CD4-positive, alpha-beta T cell treated with Interleukin-6 for 4 hours (primary cell): ENCODE results near the gene DNPH1.

ENCODE experiments used
- DNase-seq: peaks from one replicate; pipeline ENCODE4 v3.0.0-alpha.2; 2020; ENCODE audit warnings: mixed read lengths

Gene DNPH1, protein sequence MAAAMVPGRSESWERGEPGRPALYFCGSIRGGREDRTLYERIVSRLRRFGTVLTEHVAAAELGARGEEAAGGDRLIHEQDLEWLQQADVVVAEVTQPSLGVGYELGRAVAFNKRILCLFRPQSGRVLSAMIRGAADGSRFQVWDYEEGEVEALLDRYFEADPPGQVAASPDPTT

DNA sequence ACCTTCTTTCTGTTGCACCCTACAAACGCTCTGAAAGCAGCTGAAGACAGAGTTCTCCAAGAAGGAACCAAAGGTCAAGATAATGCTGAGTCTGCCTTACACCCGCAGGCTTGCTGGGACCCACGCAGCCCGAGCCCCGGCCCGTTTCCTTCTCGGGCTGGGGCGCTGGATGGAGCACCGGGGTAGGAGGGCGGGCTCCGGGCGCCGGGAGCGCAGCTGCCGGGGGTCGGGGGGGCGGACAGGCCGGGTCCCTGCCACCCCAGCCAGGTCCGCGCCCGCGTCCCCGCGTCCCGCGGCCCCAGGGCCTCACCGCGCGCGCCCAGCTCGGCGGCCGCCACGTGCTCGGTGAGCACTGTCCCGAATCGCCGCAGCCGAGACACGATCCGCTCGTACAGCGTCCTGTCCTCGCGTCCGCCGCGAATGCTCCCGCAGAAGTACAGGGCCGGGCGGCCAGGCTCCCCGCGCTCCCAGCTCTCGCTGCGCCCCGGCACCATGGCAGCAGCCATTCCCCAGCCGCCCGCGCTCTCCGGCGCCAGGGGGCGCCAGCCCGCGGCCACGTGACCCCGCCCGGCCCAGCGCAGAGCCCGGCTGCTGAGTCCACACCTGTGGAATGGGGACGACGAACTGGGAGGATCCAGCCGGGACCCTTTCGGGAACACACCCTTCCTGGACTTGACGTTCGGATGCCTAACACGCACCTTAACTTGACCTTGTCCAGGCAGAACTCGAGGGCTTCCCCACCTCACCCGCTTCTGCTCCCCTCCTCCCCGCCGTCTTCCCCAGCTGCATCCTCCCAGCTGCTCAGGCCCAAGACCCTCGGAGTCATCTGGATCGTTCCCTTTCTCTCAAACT, at the start of gene DNPH1:
TSS of gene DNPH1 (minus strand) at position 531 of the 852 bp plus-strand sequence. CDS start at position 506, 25 bp downstream.
- DNase-seq: peak; percentile 84

DNA sequence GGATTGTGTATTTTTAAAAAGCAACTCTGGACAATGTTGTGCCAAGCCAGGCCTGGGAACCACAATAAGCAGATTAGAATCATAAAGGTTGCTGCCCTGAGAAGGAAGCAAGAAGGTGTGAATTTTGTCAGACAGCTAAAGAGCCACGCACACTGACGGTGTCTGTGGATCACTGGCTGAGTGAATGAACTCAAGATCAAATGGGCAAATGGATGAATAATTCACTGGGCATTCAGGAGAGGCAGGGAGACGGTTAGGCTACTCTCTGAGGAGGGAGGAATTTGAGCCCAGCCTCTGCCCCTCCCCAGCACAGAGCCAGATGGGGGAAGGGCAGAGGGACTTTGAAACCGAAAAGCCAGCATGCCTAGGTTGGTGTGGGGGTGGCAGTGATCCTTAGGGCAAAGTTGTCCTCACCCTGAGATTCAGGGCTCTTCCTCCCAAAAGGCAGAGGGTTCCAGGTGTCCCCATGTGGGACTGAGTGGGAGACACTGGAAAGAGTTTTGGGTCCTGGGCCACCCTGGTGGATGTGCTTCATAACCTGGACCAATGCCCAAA, 49.3 kb upstream of the DNPH1 start:
- DNase-seq: no peak

DNA sequence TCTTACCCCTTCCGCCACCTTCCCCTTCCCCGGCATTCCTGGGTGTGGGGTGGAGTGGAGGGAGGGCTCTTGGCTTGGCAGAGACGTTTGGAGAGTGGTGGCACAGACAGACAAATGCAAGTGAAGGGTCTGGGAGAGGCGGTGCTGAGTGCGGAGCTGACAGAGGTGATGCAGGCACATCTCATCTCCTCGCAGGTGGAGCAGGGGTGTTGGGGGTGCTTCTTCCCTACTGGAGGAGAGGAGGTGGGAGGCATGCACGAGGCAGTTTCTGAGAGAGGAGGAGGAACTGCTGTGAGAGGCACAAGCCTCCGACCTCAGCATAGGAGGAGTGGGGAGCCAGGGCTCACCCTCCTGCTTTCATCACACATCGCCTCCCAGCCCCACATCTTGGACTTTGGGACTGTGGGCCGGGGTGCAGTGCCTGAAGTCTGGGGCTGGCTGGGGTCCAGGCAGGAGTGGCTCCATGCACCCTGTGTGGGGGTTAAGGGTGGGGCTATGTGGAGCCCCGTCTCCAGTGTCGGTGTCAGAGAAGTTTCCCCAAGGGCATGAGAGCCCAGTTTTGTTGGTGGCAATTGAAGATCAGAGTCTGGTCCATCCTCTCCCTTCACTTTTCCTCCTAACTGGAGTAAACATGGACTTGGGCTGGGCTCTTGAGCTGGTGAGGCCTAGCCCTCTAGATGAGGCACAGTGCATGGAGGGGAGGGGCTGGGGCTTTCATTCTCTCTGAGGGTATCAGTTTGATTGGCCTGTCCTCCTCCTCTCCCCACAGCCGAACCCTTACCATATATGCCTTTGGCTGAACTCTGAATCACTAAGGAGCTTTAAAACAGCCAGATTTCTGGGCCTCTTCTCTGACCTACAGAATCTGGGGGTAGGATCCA, 48.6 kb upstream of the DNPH1 start:
- DNase-seq: no peak

DNA sequence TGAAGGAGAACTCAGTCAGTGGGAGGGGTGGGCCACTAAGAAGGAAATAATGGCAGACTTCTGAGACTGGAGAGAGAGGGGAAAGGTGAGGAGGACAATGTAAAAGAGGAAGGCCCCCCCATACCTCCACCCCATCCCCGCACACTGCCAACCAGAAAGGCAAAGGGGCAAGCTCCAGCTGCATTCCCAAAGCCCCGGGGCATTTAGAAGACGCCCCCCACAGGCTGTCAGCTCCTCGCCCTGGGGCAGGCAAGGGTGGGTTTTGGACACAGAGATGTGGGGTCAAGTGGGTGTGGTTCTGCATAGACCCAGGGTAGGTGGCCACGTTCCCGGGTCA, 48.0 kb upstream of the DNPH1 start:
- DNase-seq: no peak

DNA sequence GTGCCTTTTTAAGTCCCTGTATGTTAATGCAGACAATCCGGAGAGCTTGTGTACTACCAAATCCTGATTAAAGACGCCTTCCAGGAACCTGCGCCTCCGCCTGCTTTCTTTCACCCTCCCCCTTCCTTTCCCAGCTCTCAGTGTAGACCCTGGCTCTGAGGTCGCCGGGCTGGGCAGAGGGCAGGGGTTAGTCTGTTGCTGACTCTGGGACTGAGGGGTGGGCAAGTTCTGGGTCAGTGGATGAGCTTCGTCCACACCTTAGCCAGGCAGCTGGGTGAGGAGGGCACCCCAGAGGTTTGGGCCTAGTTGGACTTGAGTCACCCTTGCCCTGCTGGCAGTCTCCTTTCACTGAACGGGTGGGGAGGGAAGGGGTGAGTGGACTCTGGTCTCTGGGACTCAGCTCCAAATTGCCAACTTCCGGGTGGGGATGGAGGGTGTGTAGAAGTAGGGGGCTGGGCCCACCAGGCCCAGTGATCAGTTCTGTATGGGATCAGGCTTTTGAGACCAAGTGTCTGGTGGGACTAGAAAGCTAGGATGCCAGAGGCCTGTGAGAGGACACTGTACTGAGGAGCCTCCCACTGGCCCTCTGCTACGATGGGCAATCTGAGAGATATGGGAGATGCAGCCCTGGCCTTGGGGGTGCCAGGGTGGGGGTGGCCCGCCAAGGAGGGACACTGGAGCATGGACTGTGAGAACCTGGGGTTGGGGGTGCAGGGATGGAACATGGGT, 47.5 kb upstream of the DNPH1 start:
- no peak for DNase-seq

DNA sequence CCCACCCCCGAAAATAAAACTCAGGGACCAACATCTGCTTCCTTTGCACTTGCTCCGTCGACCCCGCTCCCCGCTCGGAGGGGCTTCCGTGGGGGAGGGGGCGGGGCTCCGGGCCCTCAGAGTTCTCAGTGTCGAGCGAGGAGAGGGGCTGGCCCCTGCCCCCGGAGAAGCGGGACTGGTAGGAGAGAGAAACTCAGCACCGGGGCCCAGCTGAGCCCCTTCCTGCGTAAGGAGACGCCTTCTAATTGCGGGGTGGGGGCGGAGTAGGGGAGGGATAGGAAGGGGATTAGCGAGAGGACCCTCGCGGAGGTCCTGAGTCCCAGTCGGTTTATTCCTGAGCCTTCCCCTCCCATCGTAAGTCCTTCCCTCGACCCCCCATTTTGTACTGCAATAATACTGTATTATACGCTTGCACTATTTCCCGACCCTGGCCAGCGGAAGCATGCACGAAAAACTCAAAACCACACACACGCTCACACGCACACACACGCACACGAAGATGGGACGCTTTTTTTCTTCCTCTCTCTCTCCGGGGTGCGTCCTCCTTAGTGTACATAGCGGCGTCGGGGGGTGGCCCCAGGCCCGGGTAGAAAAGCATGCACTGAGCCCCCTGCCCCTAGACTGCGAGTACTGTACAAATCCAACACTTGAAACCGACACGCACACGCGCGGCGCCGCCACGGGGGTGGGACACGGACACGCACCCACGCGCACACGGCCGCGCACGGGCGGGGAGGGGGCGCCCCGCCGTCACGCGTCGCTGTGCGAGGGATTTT, 46.7 kb upstream of the DNPH1 start:
- peak; percentile 60 for DNase-seq

DNA sequence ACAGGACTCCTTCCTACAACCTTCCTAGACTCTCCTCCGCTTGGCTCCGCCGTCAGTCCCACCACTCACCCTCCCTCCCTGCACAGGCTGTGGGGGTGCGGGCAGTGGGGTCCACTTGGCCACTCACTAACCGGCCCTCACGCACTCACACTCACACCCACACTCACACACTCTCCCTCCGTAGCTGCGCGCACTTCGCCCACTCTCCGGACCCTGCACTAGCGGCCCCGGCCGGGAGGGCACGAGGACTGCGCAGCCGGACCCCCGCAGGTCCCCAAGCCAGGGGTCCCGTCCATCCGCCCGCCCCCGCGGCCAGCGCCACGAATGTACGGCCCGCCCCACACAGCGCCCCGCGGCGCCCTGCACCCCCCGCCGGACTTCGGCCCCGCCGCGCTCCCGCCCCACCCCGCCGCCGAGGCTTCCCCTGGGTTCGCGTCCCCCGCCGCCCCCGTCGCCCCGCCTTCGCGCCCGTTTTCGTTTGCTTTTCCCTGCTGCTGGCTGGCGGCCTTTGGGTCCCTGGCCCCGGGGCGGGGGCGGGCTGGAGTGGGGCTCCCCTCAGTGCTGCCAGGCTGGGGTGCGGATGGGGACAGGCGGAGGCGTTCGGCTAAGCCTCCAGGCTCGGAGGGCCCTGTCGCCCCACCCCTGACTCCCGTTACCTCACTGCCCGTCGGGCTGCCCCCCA, 45.8 kb upstream of the DNPH1 start:
- DNase-seq: peak; percentile 44

DNA sequence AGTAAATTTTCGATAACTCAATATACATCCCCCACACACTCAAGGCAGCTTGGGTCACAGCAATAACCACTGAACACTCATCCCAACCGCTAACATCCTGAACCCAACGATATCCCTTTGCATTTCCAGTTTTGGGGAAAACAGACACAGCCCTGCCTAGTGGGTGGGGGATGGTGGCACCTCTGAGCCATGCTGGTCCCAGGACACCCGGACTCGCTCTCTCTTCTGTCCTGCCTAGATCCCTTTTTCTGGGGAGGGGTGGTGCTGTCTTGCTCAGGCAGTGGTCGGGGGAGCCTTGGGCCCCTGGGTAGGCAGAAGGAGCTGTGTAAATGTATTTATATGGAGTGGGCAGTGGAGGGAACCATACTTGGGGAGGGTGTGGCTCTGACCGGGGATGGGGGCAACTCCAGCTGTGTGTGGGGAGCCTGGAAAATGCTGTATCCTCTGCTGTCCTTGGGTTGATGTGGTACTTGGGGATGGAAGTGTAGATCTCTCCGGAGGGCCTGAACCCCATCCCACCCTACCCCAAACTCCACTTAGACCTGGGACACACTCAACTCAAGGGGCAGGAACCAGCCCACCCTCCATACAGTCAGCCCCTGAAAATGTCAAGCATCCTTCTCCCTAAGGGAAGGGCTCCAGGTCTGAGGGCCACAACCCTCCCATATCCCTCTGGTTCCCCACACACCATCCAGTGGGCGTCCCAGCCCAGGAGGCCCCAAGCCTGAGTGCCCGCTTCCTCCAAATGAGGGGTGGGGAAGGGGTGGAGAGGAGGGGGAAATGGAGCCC, 45.0 kb upstream of the DNPH1 start:
- no peak for DNase-seq

DNA sequence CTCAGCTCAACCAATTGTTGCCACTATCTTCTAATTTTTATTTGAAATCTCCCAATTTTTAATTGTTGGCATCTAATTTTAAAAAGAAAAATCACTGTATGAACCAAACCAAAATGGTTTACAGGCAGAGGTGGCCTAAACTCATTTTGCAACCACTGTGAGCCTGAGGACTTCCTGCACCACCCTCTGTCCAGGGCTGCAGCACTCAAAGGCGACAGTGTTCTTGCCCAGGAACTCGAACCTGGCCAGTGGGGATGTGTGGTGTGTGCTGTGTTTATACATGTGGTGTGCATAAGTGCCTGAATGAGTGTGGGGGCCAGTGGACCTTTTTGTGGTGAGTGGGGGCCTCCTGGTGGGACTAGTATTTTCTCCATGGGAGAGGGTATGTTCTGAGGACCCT, 44.4 kb upstream of the DNPH1 start:
- DNase-seq: no peak

DNA sequence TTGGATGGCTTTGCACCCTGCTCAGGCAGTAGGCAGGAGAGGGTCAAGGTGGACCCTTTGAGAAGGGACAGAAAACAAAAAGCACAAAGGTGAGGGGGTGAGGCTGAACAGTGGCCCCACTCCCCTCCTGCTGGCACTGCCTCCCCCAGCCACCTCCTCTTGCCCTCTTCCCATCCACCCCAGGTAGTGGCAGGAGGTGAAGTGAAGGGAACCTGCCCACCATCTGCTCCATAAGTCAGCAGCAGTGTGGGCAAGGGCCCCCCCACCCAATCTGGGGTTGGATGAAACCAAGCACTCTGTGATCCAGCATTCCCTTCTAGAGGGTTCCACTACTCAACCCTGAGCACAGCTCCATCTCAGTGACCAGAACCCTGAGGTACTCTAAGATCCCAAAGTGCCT, 42.7 kb upstream of the DNPH1 start:
- no peak for DNase-seq

DNA sequence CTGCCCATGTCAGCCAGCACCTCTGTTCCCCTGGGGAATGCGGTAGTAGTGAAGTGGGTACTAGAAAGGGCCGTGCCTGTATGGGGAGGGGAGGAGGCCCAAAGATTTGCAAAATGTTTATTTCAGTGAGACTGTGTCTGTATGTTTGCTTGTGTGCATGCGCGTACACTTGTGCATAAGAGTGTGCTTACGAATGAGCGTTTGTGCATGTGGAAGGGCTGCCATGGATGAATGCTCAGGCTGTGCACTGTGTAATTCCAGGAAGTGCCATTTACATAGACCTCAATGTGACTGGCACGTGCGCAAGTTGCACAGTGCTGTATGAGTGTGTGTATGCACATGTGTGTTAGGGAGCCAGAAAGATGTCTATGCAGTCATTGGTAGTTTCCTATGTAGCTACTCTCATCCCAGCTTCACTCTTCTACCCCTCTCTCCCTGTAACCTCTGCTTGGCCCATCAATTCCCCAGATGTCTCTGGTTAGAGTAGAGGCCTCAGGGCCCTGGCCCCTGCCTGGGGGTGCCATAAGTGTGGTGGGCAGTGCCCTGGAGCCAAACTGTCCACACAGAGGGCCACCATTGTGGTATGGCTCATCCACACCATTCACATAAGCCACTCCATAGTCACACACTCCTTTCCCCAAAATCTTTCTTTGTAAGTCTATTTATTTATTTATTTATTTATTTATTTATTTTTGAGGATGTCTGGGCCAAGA, 42.0 kb upstream of the DNPH1 start:
- DNase-seq: no peak

DNA sequence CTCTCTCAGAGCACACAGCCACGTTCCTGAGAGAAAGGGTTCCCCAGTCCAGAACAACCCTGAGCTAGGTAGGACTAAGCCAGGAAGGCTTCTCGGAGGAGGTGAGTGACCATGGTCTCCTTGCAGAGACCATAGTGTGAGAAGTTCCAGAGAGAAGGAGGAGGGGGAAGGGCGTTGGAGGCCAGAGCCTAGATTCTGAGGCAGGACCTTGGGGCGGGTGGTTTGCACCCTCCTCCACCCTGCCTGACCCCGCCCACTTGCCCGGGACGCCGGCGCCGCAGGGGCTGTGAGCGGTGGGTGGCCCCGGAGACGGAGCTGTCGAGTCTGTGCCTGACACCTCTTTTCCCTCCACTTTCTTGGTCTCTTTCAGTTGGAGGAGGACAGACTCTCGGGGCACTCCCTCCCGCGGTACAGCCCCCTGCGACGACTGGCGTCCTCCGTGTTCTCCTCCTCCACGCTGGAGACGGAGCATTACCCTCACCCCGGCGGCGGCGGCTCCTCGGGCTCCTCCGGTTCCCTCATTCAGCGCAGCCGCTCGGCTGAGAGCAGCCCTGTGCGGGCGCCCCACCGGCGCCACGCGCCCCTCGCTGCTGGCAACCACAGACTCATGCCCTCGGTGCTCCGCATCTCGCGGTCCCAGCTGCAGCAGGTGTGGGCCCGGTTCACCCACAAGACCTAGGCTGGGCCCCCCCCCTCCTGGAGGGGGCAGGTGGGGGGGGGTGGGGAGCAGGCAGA, 40.2 kb upstream of the DNPH1 start:
- DNase-seq: peak; percentile 64

DNA sequence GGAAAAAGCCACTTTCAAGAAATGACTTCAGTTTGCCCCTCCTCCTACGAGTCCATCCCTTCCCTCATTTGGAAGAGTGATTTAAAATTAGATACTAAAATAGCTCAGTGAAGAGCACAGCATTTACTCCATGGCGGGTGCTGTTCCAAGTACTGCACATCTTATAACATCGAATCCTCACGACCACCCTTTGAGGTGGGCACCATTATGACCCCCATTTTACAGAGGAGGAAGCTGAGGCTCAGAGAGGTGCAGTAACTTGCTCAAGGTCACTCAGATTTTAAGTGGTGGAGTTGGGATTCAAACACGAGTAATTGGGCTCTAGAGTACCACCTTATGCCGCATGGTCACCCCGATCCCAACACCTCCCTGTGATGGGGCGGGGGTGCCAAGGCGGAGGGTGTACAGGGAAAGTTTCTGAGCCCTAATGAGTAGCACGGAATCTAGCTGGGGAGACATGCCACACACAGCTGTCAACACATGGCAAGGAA, 39.5 kb upstream of the DNPH1 start:
- DNase-seq: no peak

DNA sequence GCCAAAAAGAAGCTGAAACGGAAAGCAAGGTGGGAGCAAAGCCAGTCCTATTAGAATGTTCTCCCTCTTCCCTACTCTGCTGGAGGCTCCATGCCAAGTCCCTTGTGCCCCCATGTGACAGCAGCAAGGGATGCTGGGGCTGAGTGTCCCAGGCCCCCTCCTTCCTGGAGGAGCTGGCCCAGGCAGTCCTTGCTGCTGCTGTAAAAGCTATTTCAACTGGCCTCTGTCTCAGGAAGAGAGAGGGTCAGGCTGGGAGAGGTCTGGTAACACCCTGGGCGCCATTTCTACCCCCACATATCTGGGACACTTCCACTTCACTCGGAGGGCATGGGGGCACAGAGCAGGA, 39.0 kb upstream of the DNPH1 start:
- no peak for DNase-seq

DNA sequence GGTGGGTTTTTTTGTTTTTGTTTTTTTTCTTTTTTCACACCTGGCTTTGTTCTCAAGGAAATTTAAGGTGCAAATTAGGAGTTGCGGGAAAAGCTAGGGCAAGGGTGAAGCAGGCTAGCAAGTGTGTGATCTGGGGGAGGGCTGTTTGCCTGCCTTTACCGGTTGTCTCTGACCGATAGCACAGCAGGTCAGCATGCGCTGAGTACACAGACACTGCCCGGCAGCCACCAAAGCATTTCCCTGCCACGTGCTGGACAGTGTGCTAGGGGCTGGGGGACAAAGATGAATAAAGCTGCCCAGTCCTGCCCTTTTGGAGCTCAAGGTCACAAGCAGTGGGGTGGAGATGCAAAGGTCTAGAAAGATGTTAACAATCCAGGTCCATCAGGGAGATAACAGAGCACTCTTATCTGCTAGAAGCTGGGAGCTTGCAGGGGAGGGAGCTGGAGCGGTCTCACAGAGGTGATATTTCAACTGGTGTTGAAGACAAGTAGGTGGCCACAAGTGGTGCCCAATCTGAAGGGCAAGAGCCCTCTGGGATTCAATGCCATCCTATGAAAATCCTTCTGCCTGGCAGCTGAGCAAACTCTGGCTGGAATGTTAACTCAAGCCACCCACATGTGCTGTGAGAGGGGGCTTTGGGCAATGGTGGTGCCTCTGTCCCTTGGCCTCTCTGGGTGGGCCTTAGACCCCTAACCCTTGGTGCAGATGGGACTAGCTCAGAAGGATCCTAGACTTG, 38.5 kb upstream of the DNPH1 start:
- no peak for DNase-seq

DNA sequence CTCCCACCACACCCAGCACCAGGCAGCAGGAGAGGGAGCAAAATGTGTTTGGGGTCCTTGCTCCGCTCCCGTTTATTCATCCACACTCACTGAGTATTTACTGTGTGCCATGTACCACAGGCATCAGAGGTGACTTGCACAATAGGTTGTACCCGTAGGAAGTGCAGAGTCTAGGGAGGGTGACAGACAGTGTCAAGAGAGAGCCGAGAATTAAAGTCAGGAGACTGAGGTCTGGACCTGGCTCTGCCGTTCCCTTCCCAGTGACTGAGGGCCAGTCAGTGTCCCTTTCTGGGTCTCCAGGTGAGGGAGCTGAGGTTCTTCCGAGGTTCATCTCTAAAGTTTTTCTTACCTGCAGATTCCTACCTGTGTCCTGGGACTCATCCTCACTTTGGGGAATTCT, 36.3 kb upstream of the DNPH1 start:
- DNase-seq: no peak

DNA sequence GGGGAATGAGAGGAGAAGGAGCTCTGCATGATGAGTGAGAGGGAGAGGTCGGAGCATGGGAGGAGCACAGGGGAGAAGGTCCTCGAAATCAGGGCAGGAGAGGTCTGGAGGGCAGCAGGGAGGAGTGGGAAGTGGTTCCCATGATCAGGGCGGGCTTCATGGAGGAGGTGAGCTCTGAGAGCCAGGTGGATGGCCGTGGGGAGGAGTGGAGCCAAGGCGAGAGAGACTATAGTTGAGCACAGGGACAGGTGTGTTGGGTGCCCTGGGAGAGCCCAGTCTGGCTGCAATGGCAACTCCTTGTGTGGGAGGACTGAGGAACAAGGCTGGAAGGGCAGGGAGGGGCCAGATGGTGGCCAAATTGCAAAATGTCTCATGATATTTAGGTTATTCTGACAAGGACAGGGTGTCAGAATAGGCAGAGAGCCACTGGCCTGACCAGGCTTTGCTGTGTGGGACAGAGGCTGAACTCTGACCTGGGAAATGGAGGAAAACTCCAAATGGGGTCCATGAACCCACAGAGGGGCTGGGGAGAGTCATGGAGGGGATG, 35.4 kb upstream of the DNPH1 start:
- no peak for DNase-seq
